H1 (cell line): ENCODE data around the gene GPA33. TPM values are rescaled to one million over a fixed set of nuclear protein-coding genes. Genes with fewer than 3 reads are reported as not detected.

ENCODE experiments used
- CTCF ChIA-PET: fragments of 300-600 bp; sonication (Branson Sonifier 250); formaldehyde crosslinking; loops from one replicate; lab custom pipeline; 2021; ENCODE audit not compliant: partially characterized antibody; lab: Charles Lee
- POLR2A ChIA-PET: fragments of 300-600 bp; sonication (Branson Sonifier 250); formaldehyde crosslinking; loops from one replicate; lab custom pipeline; 2021; ENCODE audit warnings: inconsistent platforms; ENCODE audit not compliant: partially characterized antibody; lab: Charles Lee
- DNase-seq, 2 experiments: peaks; one replicate each; pipeline versions ENCODE4 v3.0.0 to v3.0.0-alpha.2; 2010 to 2022; ENCODE audit warnings: low spot score in 2 of 2, low read depth in 1 of 2, mixed read lengths in 1 of 2
- FAIRE-seq: peaks from 2 replicates; lab custom pipeline; 2011; peaks lifted over from hg19 to GRCh38; lab: Jason Lieb, UNC
- H2AFZ ChIP-seq: 2 replicates; pipeline ENCODE4 v1.8.1; 2012; ENCODE audit warnings: low read length, inconsistent platforms
- H2AK5ac ChIP-seq: 2 replicates; pipeline ENCODE4 v1.6.1; 2013; ENCODE audit warnings: low read depth, low read length
- H2BK120ac ChIP-seq: replicated peaks from 2 replicates; pipeline ENCODE3; 2013; ENCODE audit warnings: low read depth, low read length, inconsistent platforms
- H2BK12ac ChIP-seq: 2 replicates; pipeline ENCODE4 v1.6.1; 2013; ENCODE audit warnings: low read depth, low read length
- H2BK15ac ChIP-seq: 2 replicates; pipeline ENCODE4 v1.6.1; 2013; ENCODE audit warnings: low read length
- H2BK20ac ChIP-seq: 2 replicates; pipeline ENCODE4 v1.6.1; 2013; ENCODE audit warnings: low read length
- H2BK5ac ChIP-seq: 2 replicates; pipeline ENCODE4 v1.6.1; 2013; ENCODE audit warnings: low read depth, low read length
- H3K14ac ChIP-seq: 2 replicates; pipeline ENCODE4 v1.6.1; 2013; ENCODE audit warnings: inconsistent platforms; ENCODE audit not compliant: insufficient read length
- H3K18ac ChIP-seq: 2 replicates; pipeline ENCODE4 v1.6.1; 2013; ENCODE audit warnings: low read length; ENCODE audit errors: extremely low read depth
- H3K23ac ChIP-seq: 2 replicates; pipeline ENCODE4 v1.6.1; 2013; ENCODE audit warnings: inconsistent platforms; ENCODE audit not compliant: insufficient read length
- H3K23me2 ChIP-seq: 2 replicates; pipeline ENCODE4 v1.6.1; 2013; ENCODE audit warnings: low read depth, low read length
- H3K27ac ChIP-seq: 2 replicates; pipeline ENCODE4 v1.6.1; 2011; ENCODE audit warnings: low read depth, low read length, inconsistent platforms
- H3K27me3 ChIP-seq, 4 experiments: replicated peaks in 1 of 4; 1 replicate in 1 of 4; 2 replicates in 3 of 4; pipeline versions ENCODE4 v1.6.1 to v1.8.1; 2011 to 2013; ENCODE audit warnings: low read length in 3 of 4, mild to moderate bottlenecking in 3 of 4, inconsistent platforms in 2 of 4, mixed read lengths in 2 of 4, moderate library complexity in 1 of 4; ENCODE audit not compliant: control insufficient read depth in 3 of 4, insufficient read depth in 3 of 4; ENCODE audit errors: extremely low read depth in 1 of 4
- H3K36me3 ChIP-seq, 4 experiments: 2 replicates each; pipeline versions ENCODE4 v1.6.1 to v1.8.1; 2011 to 2013; ENCODE audit warnings: mild to moderate bottlenecking in 4 of 4, low read length in 3 of 4, moderate library complexity in 2 of 4, control low read depth in 1 of 4, inconsistent platforms in 1 of 4; ENCODE audit not compliant: insufficient read depth in 4 of 4, control insufficient read depth in 2 of 4
- H3K4ac ChIP-seq: replicated peaks from 2 replicates; pipeline ENCODE3; 2013; ENCODE audit warnings: low read length, low read depth, mixed read lengths, inconsistent platforms; ENCODE audit not compliant: insufficient read length
- H3K4me1 ChIP-seq, 4 experiments: replicated peaks in 1 of 4; 1 replicate in 1 of 4; 2 replicates in 3 of 4; pipeline versions ENCODE4 v1.6.1 to v1.8.1; 2011 to 2013; ENCODE audit warnings: low read length in 3 of 4, inconsistent platforms in 2 of 4, mixed read lengths in 1 of 4; ENCODE audit not compliant: insufficient read depth in 4 of 4, control insufficient read depth in 3 of 4
- H3K4me2 ChIP-seq, 2 experiments: 2 replicates each; pipeline versions ENCODE4 v1.6.1 to v1.8.1; 2011 to 2013; ENCODE audit warnings: low read depth in 2 of 2, low read length in 2 of 2, control low read depth in 1 of 2, inconsistent platforms in 1 of 2, mild to moderate bottlenecking in 1 of 2; ENCODE audit not compliant: insufficient read depth in 1 of 2
- H3K4me3 ChIP-seq, 4 experiments: fragments of 200-600, 300-600 bp in 1 of 4; sonication (generic), shearing (Covaris generic), sonication (Bioruptor Twin) in 1 of 4; 2 replicates each; pipeline versions ENCODE4 v1.5.1 to v1.8.1; 2011 to 2016; ENCODE audit warnings: low read length in 4 of 4, low read depth in 3 of 4, control low read depth in 2 of 4, inconsistent platforms in 2 of 4, mild to moderate bottlenecking in 2 of 4, mixed read lengths in 1 of 4, moderate library complexity in 1 of 4; ENCODE audit not compliant: insufficient read depth in 2 of 4; ENCODE audit errors: extremely low read depth in 1 of 4
- H3K56ac ChIP-seq: replicated peaks from 2 replicates; pipeline ENCODE3; 2013; ENCODE audit warnings: low read depth, mild to moderate bottlenecking, mixed read lengths, low read length, inconsistent platforms; ENCODE audit not compliant: insufficient read length
- H3K79me1 ChIP-seq: 2 replicates; pipeline ENCODE4 v1.6.1; 2013; ENCODE audit warnings: low read depth, low read length, control low read depth
- H3K79me2 ChIP-seq, 2 experiments: 2 replicates each; pipeline versions ENCODE4 v1.6.1 to v1.8.1; 2012 to 2013; ENCODE audit warnings: low read length in 2 of 2, mild to moderate bottlenecking in 2 of 2, inconsistent platforms in 1 of 2; ENCODE audit not compliant: insufficient read depth in 2 of 2, control insufficient read depth in 1 of 2
- H3K9ac ChIP-seq, 4 experiments: replicated peaks in 1 of 4; 1 replicate in 1 of 4; 2 replicates in 3 of 4; pipeline versions ENCODE4 v1.6.1 to v1.8.1; 2011 to 2013; ENCODE audit warnings: low read depth in 3 of 4, low read length in 3 of 4, control low read depth in 2 of 4, mild to moderate bottlenecking in 2 of 4, moderate library complexity in 2 of 4, inconsistent platforms in 1 of 4; ENCODE audit errors: extremely low read depth in 1 of 4
- H3K9me3 ChIP-seq, 2 experiments: 2 replicates each; pipeline versions ENCODE4 v1.6.1 to v1.8.1; 2012 to 2013; ENCODE audit warnings: mild to moderate bottlenecking in 2 of 2, moderate library complexity in 2 of 2, control low read depth in 1 of 2, inconsistent platforms in 1 of 2, low read depth in 1 of 2, low read length in 1 of 2, mixed read lengths in 1 of 2; ENCODE audit not compliant: insufficient read depth in 2 of 2
- H4K20me1 ChIP-seq, 2 experiments: replicated peaks in 1 of 2; 2 replicates each; pipeline versions ENCODE3 to v1.8.1; 2011 to 2013; ENCODE audit warnings: inconsistent platforms in 2 of 2, low read length in 2 of 2, mild to moderate bottlenecking in 1 of 2; ENCODE audit not compliant: insufficient read depth in 2 of 2, control insufficient read depth in 1 of 2
- H4K5ac ChIP-seq: 2 replicates; pipeline ENCODE4 v1.6.1; 2013; ENCODE audit warnings: low read length, low read depth, mixed read lengths, inconsistent platforms; ENCODE audit not compliant: insufficient read length
- H4K8ac ChIP-seq: 2 replicates; pipeline ENCODE4 v1.8.0; 2013; ENCODE audit warnings: mild to moderate bottlenecking, moderate library complexity, low read length, inconsistent platforms; ENCODE audit not compliant: insufficient read depth; ENCODE audit errors: extremely low read depth
- H4K91ac ChIP-seq: replicated peaks from 2 replicates; pipeline ENCODE3; 2013; ENCODE audit warnings: low read length, mixed read lengths, inconsistent platforms; ENCODE audit not compliant: insufficient read length
- ASH2L ChIP-seq: fragments of 200-600, 300-600 bp; sonication (generic); IDR thresholded peaks from one replicate; pipeline ENCODE4 v1.7.1; 2017; ENCODE audit warnings: low read length
- EP300 ChIP-seq, 2 experiments: IDR thresholded peaks; 1 replicate in 1 of 2; 2 replicates in 1 of 2; pipeline ENCODE4 v1.6.1; 2011 to 2012; ENCODE audit warnings: low read depth in 2 of 2, low read length in 2 of 2, mild to moderate bottlenecking in 2 of 2, borderline replicate concordance in 1 of 2, inconsistent platforms in 1 of 2, moderate library complexity in 1 of 2
- JUN ChIP-seq: IDR thresholded peaks from 2 replicates; pipeline ENCODE4 v1.6.1; 2011; ENCODE audit warnings: low read depth, mild to moderate bottlenecking, improper control_type of control experiment, low read length
- KDM4A ChIP-seq: IDR thresholded peaks from one replicate; pipeline ENCODE4 v1.7.1; 2012; ENCODE audit warnings: low read depth, mild to moderate bottlenecking, moderate library complexity, low read length, inconsistent platforms; ENCODE audit not compliant: severe bottlenecking
- RBBP5 ChIP-seq: IDR thresholded peaks from 2 replicates; pipeline ENCODE4 v1.7.1; 2012; ENCODE audit warnings: low read depth, mild to moderate bottlenecking, inconsistent platforms, low read length, moderate library complexity, borderline replicate concordance
- SP1 ChIP-seq: IDR thresholded peaks from 2 replicates; pipeline ENCODE4 v1.6.1; 2011; ENCODE audit warnings: low read depth, low read length
- SRF ChIP-seq: IDR thresholded peaks from 2 replicates; pipeline ENCODE4 v1.6.1; 2011; ENCODE audit warnings: mild to moderate bottlenecking, low read depth, low read length, moderate library complexity
- TBP ChIP-seq: IDR thresholded peaks from 2 replicates; pipeline ENCODE4 v1.6.1; 2011; ENCODE audit warnings: low read depth, low read length, improper control_type of control experiment
- TCF12 ChIP-seq: IDR thresholded peaks from 2 replicates; pipeline ENCODE4 v1.6.1; 2011; ENCODE audit warnings: low read depth, mild to moderate bottlenecking, low read length
- YY1 ChIP-seq: IDR thresholded peaks from 2 replicates; pipeline ENCODE4 v1.6.1; 2011; ENCODE audit warnings: low read depth, mild to moderate bottlenecking, low read length
- WGBS, 2 experiments: shearing (Covaris generic) in 1 of 2; methylation state at CpG; one replicate each; pipeline versions ENCODE4 v1.1.6 to v1.1.7; 2013 to 2015; ENCODE audit warnings: low lambda C conversion rate in 2 of 2, mixed read lengths in 2 of 2, inconsistent platforms in 1 of 2, low coverage in 1 of 2, missing lambda C conversion rate in 1 of 2; ENCODE audit not compliant: insufficient replicate concordance in 2 of 2, insufficient coverage in 1 of 2, insufficient read length in 1 of 2; ENCODE audit errors: extremely low coverage in 1 of 2, missing lambda C conversion rate in 1 of 2; 5-methylcytosine and 5-hydroxymethylcytosine counted together
- polyA plus RNA-seq, 7 experiments: library from polyadenylated mRNA; depleted of rRNA in 3 of 7; stranded (reverse) in 5 of 7; unstranded in 2 of 7; fragments of >200 nt in 5 of 7; fragments of 200-250 nt in 2 of 7; gene quantifications; 1 replicate in 5 of 7; 2 replicates in 1 of 7; 4 replicates in 1 of 7; pipeline versions ENCODE4 v1.2.1 to v1.2.3, GENCODE V29; 2011 to 2013; ENCODE audit warnings: missing spikeins in 2 of 7, mixed read lengths in 2 of 7
- total RNA-seq: library from RNA; stranded (reverse); fragmentation: NEBNext Ultra II Directional; extraction: Animal tissue kit (Norgen Biotek cat#: 25700); gene quantifications from 2 replicates; pipeline ENCODE4 v1.2.1, GENCODE V29; 2021
- TF ChIP-seq, protein P1 (sequence below): IDR thresholded peaks from 2 replicates; pipeline ENCODE4 v1.6.1; 2011; ENCODE audit warnings: low read depth, mild to moderate bottlenecking, low read length; ENCODE audit not compliant: insufficient read depth

GPA33 gene
- total and polyA plus RNA-seq, 2 of the 8 experiments (the other 6 are each of a cell fraction or from before 2014, with no cell fraction given) = 0.19 to 0.67 TPM

DNA sequence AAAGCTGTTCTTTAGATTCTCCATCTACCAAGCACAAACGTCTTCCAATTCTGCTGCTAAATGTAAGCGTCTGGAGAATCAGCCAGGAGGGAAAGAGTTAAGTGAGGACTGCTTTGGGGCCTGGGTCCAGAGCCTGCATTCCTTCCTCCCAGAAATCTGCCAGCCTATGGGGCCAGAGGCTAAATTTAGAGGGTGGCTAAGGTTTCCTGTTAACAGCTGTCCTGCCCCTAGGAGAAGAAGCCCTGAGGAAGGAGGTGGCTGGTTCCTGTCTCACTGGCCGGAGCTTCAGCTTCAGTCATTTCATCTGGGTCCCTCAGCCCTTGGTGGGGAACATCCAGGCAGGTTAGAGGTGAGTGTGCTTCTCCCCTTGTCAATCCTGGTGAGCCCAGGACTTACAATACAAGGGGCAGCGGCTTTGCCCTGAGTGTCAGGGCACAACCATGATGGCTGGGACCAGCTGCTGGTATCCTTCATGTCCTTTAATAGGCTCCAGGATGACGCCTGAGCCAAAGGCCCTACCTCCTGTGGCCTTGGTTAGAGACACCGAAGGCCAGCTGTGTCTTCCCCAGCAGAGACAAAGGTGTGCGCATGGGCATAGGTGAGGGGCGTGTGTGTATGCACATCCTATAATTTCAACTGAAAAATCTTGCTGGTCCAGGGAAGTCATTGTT lies 3.8 kb upstream of the GPA33 start, which contains the start of gene STYXL2:
STYXL2 (plus strand) TSS at position 230 of the 671 bp plus-strand sequence. CDS start 775 bp downstream, outside the sequence.
- Histone ChIP-seq H4K8ac (peak within 1 kb of the TSS; percentile 64; the same call in 1 of the 2 replicates), H3K23ac (no peak within 1 kb of the TSS), H4K5ac (no peak within 1 kb of the TSS), H2BK12ac (peak within 1 kb of the TSS; percentile 51; the same call in 1 of the 2 replicates), H3K36me3 (no peaks in the 10 kb centered on the region), H2BK120ac (no peak within 1 kb of the TSS), H4K20me1 (no peaks in the 10 kb centered on the region), H3K56ac (no peak within 1 kb of the TSS), H3K4me2 (peak within 1 kb of the TSS in 1 of 2 experiments; percentile 42; a peak in 1 of 4 replicates), H3K23me2 (peaks cover 2% of the 10 kb centered on the region), H3K4ac (no peak within 1 kb of the TSS), H3K4me1 (peaks cover 3 to 6% (median 4%) of the 10 kb centered on the region in 4 experiments; a peak in 3 of 7 replicates), H2AK5ac (no peak within 1 kb of the TSS), H3K27ac (no peak within 1 kb of the TSS), H3K79me1 (no peaks in the 10 kb centered on the region), H3K18ac (peak within 1 kb of the TSS; percentile 91; the same call in 1 of the 2 replicates), H3K14ac (no peak within 1 kb of the TSS), H2AFZ (peak within 1 kb of the TSS; percentile 95), H2BK5ac (peak within 1 kb of the TSS; percentile 69; the same call in 1 of the 2 replicates), H4K91ac (no peak within 1 kb of the TSS), H3K9me3 (no peaks in the 10 kb centered on the region), H3K4me3 (no peak within 1 kb of the TSS), H2BK15ac (peak within 1 kb of the TSS; percentile 47; the same call in 1 of the 2 replicates), H3K9ac (no peak within 1 kb of the TSS; a peak in 1 of 7 replicates), H3K27me3 (no peaks in the 10 kb centered on the region), H3K79me2 (no peaks in the 10 kb centered on the region), H2BK20ac (peak within 1 kb of the TSS; percentile 36; the same call in 1 of the 2 replicates)
- FAIRE-seq (no peak), DNase-seq (no peak)
- TF ChIP-seq YY1 (no peak), EP300 (IDR thresholded peaks at IDR 0.05; ENCODE audit: borderline replicate concordance in 1 of 2, low read depth in 2 of 2, low read length in 2 of 2) (no peak), KDM4A (no peak), JUN (no peak), SRF (no peak), TCF12 (no peak), ASH2L (no peak), SP1 (no peak), TBP (no peak), RBBP5 (no peak)
- TF ChIP-seq, protein P1, sequence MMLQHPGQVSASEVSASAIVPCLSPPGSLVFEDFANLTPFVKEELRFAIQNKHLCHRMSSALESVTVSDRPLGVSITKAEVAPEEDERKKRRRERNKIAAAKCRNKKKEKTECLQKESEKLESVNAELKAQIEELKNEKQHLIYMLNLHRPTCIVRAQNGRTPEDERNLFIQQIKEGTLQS = no peak
- WGBS, 2 experiments = 78% methylated on average over 8 of the region's 8 CpGs; no CpG with 5 or more reads in 1 of the 2 experiments
- ChIA-PET POLR2A (interaction anchor here (0.9 to 1.9 kb wide), 2 partner anchors 27 to 126 kb away, joined by 4 to 5 read pairs; partner anchors contain the start of gene POU2F1), CTCF (interaction anchor here (1.1 to 2.6 kb wide), 7 partner anchors 12 to 37 kb away, joined by 3 to 22 read pairs (median 5); no protein-coding TSS in a partner anchor)
